Activated CD8-positive, alpha-beta T cell treated with anti-CD3 and anti-CD28 coated beads, Interleukin-2, amount 10 ng/mL, durations not matched to agents 7 days and 5 days (primary cell): ENCODE data around the gene NANS. TPM values are rescaled to one million over a fixed set of nuclear protein-coding genes. Genes with fewer than 3 reads are reported as not detected.
"Not testable (repeated sequence)": the region's sequence is repeated elsewhere in the genome, so short reads cannot be mapped to it uniquely, and the experiment has no call there.

Experiments used
- ATAC-seq: fragments of 150-1000 bp; cut with Tn5 transposase; one replicate; pipeline ENCODE4 v1.10.0; 2021; ENCODE audit warnings: moderate library complexity
- CTCF ChIA-PET: fragments of 350-600 bp; sonication (Branson Sonifier 250); formaldehyde crosslinking; loops from one replicate; lab custom pipeline; 2021; ENCODE audit warnings: antibody characterized with exemption; lab: Charles Lee
- POLR2A ChIA-PET: fragments of 350-600 bp; sonication (Branson Sonifier 250); formaldehyde crosslinking; loops from one replicate; lab custom pipeline; 2021; ENCODE audit warnings: antibody characterized with exemption; lab: Charles Lee
- DNase-seq: peaks from one replicate; pipeline ENCODE4 v3.0.0-alpha.2; 2020
- H3K27ac Mint-ChIP-seq: one replicate; pipeline ENCODE4 v1.8.0; 2021; ENCODE audit warnings: mild to moderate bottlenecking, mixed read lengths
- H3K27me3 Mint-ChIP-seq: one replicate; pipeline ENCODE4 v1.8.0; 2021; ENCODE audit warnings: low read depth, mixed read lengths
- H3K36me3 Mint-ChIP-seq: one replicate; pipeline ENCODE4 v1.8.0; 2021; ENCODE audit warnings: low read depth, mixed read lengths
- H3K4me1 Mint-ChIP-seq: one replicate; pipeline ENCODE4 v1.8.0; 2021; ENCODE audit warnings: low read depth, mixed read lengths
- H3K4me3 Mint-ChIP-seq: one replicate; pipeline ENCODE4 v1.8.0; 2021; ENCODE audit warnings: mild to moderate bottlenecking, mixed read lengths
- H3K9me3 Mint-ChIP-seq: one replicate; pipeline ENCODE4 v1.8.0; 2022; ENCODE audit warnings: mixed read lengths; ENCODE audit not compliant: insufficient read depth
- total RNA-seq, 2 experiments: library from RNA; stranded (reverse); gene quantifications; one replicate each; pipeline ENCODE4 v1.2.3, GENCODE V29; 2021

Gene NANS
- total RNA-seq, 2 experiments from 2014 or later, result 45.5 to 46.6 TPM

DNA sequence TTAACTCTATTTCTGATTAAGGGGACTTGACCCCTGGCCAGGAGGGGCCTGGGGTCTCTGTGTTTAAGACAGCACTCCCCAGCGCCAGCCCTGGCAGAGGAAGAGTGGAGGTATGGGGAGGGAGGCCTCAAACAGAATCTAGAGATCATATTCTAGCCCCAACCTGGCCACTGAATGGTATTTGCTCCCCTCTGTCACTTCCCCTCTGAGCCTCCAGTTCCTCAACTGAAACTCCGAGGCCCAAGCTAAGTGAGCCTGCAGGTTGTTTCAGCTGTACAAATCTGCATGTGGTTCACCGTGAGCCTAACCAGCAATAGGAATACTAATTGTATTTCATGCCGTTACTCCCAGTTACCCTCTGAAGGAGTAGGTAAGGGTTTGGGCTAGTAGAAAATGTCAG lies 37.4 kb upstream of the NANS start:
- ChIA-PET CTCF (interaction anchor here (1.7 to 2.4 kb wide), 2 partner anchors 16 to 96 kb away, joined by 4 to 12 read pairs; no protein-coding TSS in a partner anchor), POLR2A (interaction anchor here (1.3 kb wide), 1 partner anchor 20 kb away, joined by 4 read pairs; no protein-coding TSS in a partner anchor)
- no peak overlapping the region for H3K27ac Mint-ChIP-seq
- DNase-seq (no peak), ATAC-seq (no peak)
- peaks cover 55% of the 10 kb centered on the region for H3K36me3 Mint-ChIP-seq
- H3K4me1 Mint-ChIP-seq, result no peaks in the 10 kb centered on the region
- H3K9me3 Mint-ChIP-seq, result no peaks in the 10 kb centered on the region
- no peak overlapping the region for H3K4me3 Mint-ChIP-seq
- H3K27me3 Mint-ChIP-seq, result no peaks in the 10 kb centered on the region

DNA sequence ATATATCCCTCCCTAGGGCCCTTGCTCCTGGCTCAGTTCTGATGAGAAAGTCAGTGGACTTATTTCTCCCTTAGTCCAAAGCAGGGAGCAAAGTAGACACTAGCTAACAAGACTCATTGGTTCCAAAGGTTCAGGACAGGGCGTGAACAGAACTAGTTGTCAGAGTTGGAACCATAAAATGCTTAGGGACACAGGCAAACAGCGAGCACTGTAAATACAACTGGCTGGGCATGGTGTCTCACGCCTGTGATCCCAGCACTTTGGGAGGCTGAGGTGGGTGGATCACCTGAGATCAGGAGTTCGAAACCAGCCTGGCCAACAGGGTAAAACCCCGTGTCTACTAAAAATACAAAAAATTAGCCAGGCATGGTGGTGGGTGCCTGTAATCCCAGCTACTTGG lies 36.7 kb upstream of the NANS start:
- CTCF ChIA-PET, result interaction anchor here (2.4 kb wide), 1 partner anchor 15 kb away, joined by 12 read pairs; no protein-coding TSS in a partner anchor
- not testable (repeated sequence) for H3K4me3 Mint-ChIP-seq, H3K4me1 Mint-ChIP-seq, ATAC-seq, DNase-seq, H3K9me3 Mint-ChIP-seq, H3K27me3 Mint-ChIP-seq
- POLR2A ChIA-PET, result interaction anchor here (1.3 kb wide), 1 partner anchor 20 kb away, joined by 4 read pairs; no protein-coding TSS in a partner anchor
- H3K27ac Mint-ChIP-seq, result peak overlapping the region; percentile 25
- H3K36me3 Mint-ChIP-seq, result peaks cover 50% of the 10 kb centered on the region

- ChIA-PET POLR2A (interaction anchor here (1.1 kb wide), 1 partner anchor 23 kb away, joined by 4 read pairs; no protein-coding TSS in a partner anchor), CTCF (interaction anchor here (1.2 to 2.4 kb wide), 2 partner anchors 13 to 14 kb away, joined by 5 to 12 read pairs; no protein-coding TSS in a partner anchor)
- ATAC-seq, result no peak
- Mint-ChIP-seq H3K4me1 (no peaks in the 10 kb centered on the region), H3K36me3 (peaks cover 45% of the 10 kb centered on the region), H3K9me3 (no peaks in the 10 kb centered on the region), H3K27ac (peak overlapping the region; percentile 41), H3K27me3 (no peaks in the 10 kb centered on the region), H3K4me3 (no peak overlapping the region)
- no peak for DNase-seq
Observed at GRCh38 chr9:98020476-98021145, 35.9 kb upstream of the NANS start.

GRCh38 chr9:98021306-98022040 lies 35.1 kb upstream of the NANS start:
- ChIA-PET POLR2A (interaction anchor here (1.1 kb wide), 1 partner anchor 24 kb away, joined by 4 read pairs; no protein-coding TSS in a partner anchor), CTCF (interaction anchor here (1.2 to 2.4 kb wide), 2 partner anchors 12 to 13 kb away, joined by 5 to 12 read pairs; no protein-coding TSS in a partner anchor)
- Mint-ChIP-seq H3K36me3 (peaks cover 39% of the 10 kb centered on the region), H3K9me3 (no peaks in the 10 kb centered on the region), H3K27ac (peak overlapping the region; percentile 11), H3K4me1 (no peaks in the 10 kb centered on the region), H3K4me3 (no peak overlapping the region), H3K27me3 (no peaks in the 10 kb centered on the region)
- DNase-seq (no peak), ATAC-seq (no peak)

GRCh38 chr9:98022447-98022846 lies 34.1 kb upstream of the NANS start:
- no peak for DNase-seq
- Mint-ChIP-seq H3K36me3 (peaks cover 34% of the 10 kb centered on the region), H3K9me3 (no peaks in the 10 kb centered on the region), H3K27ac (no peak overlapping the region), H3K4me3 (no peak overlapping the region), H3K27me3 (no peaks in the 10 kb centered on the region), H3K4me1 (no peaks in the 10 kb centered on the region)
- ChIA-PET POLR2A (no interaction called here), CTCF (interaction anchor here (2.2 kb wide), 1 partner anchor 13 kb away, joined by 8 read pairs; no protein-coding TSS in a partner anchor)
- no peak for ATAC-seq

GRCh38 chr9:98024702-98025101 lies 31.8 kb upstream of the NANS start:
- POLR2A ChIA-PET, result interaction anchor here (0.8 kb wide), 1 partner anchor 33 kb away, joined by 3 read pairs; no protein-coding TSS in a partner anchor

GRCh38 chr9:98031169-98031568 lies 25.4 kb upstream of the NANS start:
- Mint-ChIP-seq H3K9me3 (no peaks in the 10 kb centered on the region), H3K4me3 (no peak overlapping the region), H3K27ac (no peak overlapping the region), H3K27me3 (no peaks in the 10 kb centered on the region), H3K36me3 (peaks cover 4% of the 10 kb centered on the region), H3K4me1 (peaks cover 10% of the 10 kb centered on the region)
- ChIA-PET CTCF (no interaction called here), POLR2A (no interaction called here)
- DNase-seq (no peak), ATAC-seq (no peak)

More at GRCh38 chr9:98024702-98025101, 31.8 kb upstream of the NANS start:
- DNase-seq (no peak), ATAC-seq (no peak)
- H3K27ac Mint-ChIP-seq, result no peak overlapping the region
- no peak overlapping the region for H3K4me3 Mint-ChIP-seq
- no peaks in the 10 kb centered on the region for H3K4me1 Mint-ChIP-seq
- CTCF ChIA-PET, result interaction anchor here (0.7 to 1.9 kb wide), 3 partner anchors 10 to 101 kb away, joined by 3 to 6 read pairs (median 5); no protein-coding TSS in a partner anchor
- peaks cover 16% of the 10 kb centered on the region for H3K36me3 Mint-ChIP-seq
- H3K27me3 Mint-ChIP-seq, result no peaks in the 10 kb centered on the region
- no peaks in the 10 kb centered on the region for H3K9me3 Mint-ChIP-seq

DNA sequence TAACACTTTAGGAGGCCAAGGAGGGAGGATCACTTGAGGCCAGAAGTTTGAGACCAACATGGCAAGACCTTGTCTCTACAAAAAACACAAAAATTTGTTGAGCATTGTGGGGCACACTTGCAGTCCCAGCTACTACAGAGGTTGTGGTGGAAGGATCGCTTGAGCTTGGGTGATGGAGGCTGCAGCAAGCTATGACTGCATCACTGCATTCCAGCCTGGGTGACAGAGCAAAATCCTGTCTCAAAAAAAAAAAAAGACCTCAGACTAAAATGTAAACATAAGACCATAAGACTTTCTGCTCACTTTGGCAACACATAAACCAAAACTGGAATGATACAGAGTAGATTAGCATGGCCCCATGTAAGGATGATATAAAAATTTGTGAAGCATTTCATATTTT lies 24.6 kb upstream of the NANS start:
- CTCF ChIA-PET, result interaction anchor here (1.0 kb wide), 1 partner anchor 108 kb away, joined by 4 read pairs; no protein-coding TSS in a partner anchor
- Mint-ChIP-seq H3K27me3 (no peaks in the 10 kb centered on the region), H3K9me3 (no peaks in the 10 kb centered on the region), H3K27ac (no peak overlapping the region), H3K4me1 (peaks cover 10% of the 10 kb centered on the region), H3K36me3 (peaks cover 1% of the 10 kb centered on the region), H3K4me3 (no peak overlapping the region)
- no peak for DNase-seq
- POLR2A ChIA-PET, result interaction anchor here (0.6 kb wide), 1 partner anchor 42 kb away, joined by 3 read pairs; no protein-coding TSS in a partner anchor
- no peak for ATAC-seq

DNA sequence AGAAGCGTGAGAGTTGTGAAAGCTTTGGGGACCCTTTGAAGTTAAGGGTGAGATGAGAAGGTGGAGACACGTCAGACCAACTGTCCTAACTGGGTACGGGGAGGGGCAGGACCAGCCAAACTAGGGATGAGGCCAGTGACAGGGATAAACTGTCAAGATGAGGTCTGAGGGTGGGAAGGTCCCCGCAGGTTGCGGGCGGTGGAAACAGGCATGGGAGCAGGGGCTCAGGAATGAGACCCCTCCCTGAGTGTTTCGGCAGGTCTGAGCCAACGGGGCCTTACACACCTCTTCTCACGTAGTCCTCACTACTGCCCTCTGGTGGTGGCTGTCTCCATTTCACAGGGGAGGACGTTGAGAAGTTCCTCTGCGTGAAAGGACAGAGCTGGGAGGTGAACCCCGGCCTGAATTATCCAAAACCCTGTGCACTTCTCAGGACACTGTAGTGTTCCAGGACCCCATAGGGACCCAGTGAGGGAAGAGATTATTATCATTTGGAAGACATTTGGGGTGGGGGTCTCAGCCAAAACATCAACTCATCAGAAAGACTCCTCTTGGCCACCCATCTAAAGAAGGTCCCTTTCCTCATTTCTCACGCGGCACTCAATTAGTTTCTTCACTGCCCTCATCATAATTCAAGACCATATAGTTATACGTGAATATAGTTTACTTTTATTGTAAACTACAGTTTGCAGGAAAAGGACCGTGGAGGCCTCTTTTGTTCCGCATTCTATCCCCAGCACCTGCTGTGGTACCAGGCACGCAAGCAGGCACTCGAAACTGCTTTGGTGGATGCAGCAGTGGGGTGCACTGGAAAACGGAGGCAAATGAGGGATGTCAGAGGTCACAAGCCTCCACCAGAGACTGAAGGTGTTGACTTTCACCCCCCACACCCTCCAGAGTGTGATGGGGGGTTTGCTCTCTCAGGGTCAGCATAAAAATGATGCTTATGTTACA lies 21.7 kb upstream of the NANS start:
- Mint-ChIP-seq H3K27ac (peak overlapping the region; percentile 65), H3K4me3 (no peak overlapping the region), H3K9me3 (no peaks in the 10 kb centered on the region), H3K36me3 (no peaks in the 10 kb centered on the region), H3K27me3 (no peaks in the 10 kb centered on the region), H3K4me1 (peaks cover 10% of the 10 kb centered on the region)
- CTCF ChIA-PET, result interaction anchor here (0.6 to 2.7 kb wide), 47 partner anchors 9 to 225 kb away, joined by 3 to 50 read pairs (median 4); partner anchors contain the start of genes ANP32B, NANS, TBC1D2 and TRMO
- peak; percentile 98 for ATAC-seq
- peak; percentile 95 for DNase-seq
- POLR2A ChIA-PET, result interaction anchor here (1.0 kb wide), 2 partner anchors 52 to 112 kb away, joined by 3 read pairs; partner anchors contain the start of genes ANP32B and TRMO

DNA sequence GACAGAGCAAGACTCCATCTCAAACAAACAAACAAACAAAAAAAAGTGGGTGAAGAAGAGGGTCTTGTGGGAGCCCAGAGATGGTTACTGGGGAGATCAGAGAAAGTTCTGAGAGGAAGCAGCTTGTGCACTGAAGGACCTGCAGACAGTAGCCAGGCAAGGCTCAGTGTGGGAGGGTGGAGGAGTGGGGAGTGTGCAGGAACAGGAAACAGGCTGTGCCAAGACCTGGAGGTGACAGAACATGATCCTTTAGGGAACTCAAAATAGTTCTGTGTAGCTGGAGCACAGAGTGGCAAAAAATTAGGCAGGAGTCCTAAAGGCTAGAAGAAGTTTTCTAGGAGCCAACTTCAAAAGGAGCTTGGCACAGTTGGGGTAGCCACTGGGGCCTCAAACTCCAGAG lies 19.2 kb upstream of the NANS start:
- ATAC-seq, result no peak
- Mint-ChIP-seq H3K27ac (no peak overlapping the region), H3K4me1 (peaks cover 10% of the 10 kb centered on the region), H3K36me3 (no peaks in the 10 kb centered on the region), H3K4me3 (no peak overlapping the region), H3K9me3 (no peaks in the 10 kb centered on the region), H3K27me3 (no peaks in the 10 kb centered on the region)
- CTCF ChIA-PET, result interaction anchor here (1.1 to 2.8 kb wide), 7 partner anchors 8 to 114 kb away, joined by 3 to 29 read pairs (median 5); partner anchors contain the start of genes ANP32B, NANS and TRMO
- POLR2A ChIA-PET, result interaction anchor here (1.2 kb wide), 1 partner anchor 116 kb away, joined by 3 read pairs; no protein-coding TSS in a partner anchor
- DNase-seq, result no peak
